HepG2 (cell line): ENCODE data around the gene SCARB2.

Experiments
- JUND ChIP-seq: sonication (generic); formaldehyde crosslinking; IDR thresholded peaks from 2 replicates; pipeline ENCODE4 v1.8.0; 2022; ENCODE audit warnings: mild to moderate bottlenecking, missing genetic modification reagents
- MAFG ChIP-seq: sonication (generic); formaldehyde crosslinking; IDR thresholded peaks from 2 replicates; pipeline ENCODE4 v1.5.1; 2020; ENCODE audit warnings: mild to moderate bottlenecking, missing genetic modification reagents
- POLR2A ChIP-seq, 2 experiments: IDR thresholded peaks; 2 replicates each; pipeline ENCODE4 v1.6.1; 2011; ENCODE audit warnings: low read depth in 2 of 2, low read length in 2 of 2, mild to moderate bottlenecking in 1 of 2, moderate library complexity in 1 of 2; ENCODE audit not compliant: insufficient read depth in 1 of 2
- POLR2AphosphoS5 ChIP-seq: IDR thresholded peaks from 2 replicates; pipeline ENCODE4 v1.6.1; 2012; ENCODE audit warnings: low read depth, low read length
- SP2 ChIP-seq: sonication (generic); formaldehyde crosslinking; IDR thresholded peaks from 2 replicates; pipeline ENCODE4 v1.5.1; 2020; ENCODE audit warnings: mild to moderate bottlenecking, missing genetic modification reagents
- ZNF343 ChIP-seq: sonication (generic); formaldehyde crosslinking; IDR thresholded peaks from 2 replicates; pipeline ENCODE4 v1.4.0; 2020; ENCODE audit warnings: mild to moderate bottlenecking, missing genetic modification reagents
- TF ChIP-seq, protein P1 (sequence below): IDR thresholded peaks from 2 replicates; pipeline ENCODE4 v1.6.1; 2012; ENCODE audit warnings: inconsistent platforms

DNA sequence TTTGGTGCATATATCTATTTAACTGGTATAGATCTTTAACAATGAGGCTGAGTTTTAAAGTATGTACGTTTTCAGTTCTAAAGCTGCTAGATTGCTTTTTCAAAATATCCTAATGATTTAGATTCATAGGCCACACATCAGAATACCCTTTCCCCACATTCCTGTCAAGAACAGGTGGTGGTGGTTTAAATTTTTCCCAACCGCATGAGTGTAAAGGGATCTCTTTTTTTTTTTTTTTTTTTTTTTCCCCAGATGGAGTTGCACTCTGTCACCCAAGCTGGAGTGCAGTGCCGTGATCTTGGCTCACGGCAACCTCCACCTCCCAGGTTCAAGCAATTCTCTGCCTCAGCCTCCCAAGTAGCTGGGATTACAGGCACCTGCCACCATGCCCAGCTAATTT is 93.4 kb downstream of the SCARB2 start:
- TF ChIP-seq, protein P1, sequence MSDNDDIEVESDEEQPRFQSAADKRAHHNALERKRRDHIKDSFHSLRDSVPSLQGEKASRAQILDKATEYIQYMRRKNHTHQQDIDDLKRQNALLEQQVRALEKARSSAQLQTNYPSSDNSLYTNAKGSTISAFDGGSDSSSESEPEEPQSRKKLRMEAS = no peak
- no peak for TF ChIP-seq POLR2AphosphoS5
- TF ChIP-seq POLR2A (IDR thresholded peaks at IDR 0.05; ENCODE audit: insufficient read depth in 1 of 2, low read depth in 2 of 2, low read length in 2 of 2) = no peak
- TF ChIP-seq JUND (CRISPR knock-in tag) = no peak
- TF ChIP-seq SP2 (CRISPR knock-in tag) = no peak
- no peak for TF ChIP-seq ZNF343
- no peak for TF ChIP-seq MAFG
